Keratinocyte (primary cell): ENCODE data around the gene FCGR2B. TPM values are rescaled to one million over a fixed set of nuclear protein-coding genes. Genes with fewer than 3 reads are reported as not detected.
"Not testable (repeated sequence)": the region's sequence is repeated elsewhere in the genome, so short reads cannot be mapped to it uniquely, and the experiment has no call there.

Experiments
- DNase-seq: peaks from one replicate; pipeline ENCODE4 v3.0.0-alpha.2; 2011; ENCODE audit warnings: low read depth, missing footprints, low spot score
- FAIRE-seq: peaks from 2 replicates; lab custom pipeline; 2011; peaks lifted over from hg19 to GRCh38; lab: Jason Lieb, UNC
- H2AFZ ChIP-seq: 2 replicates; pipeline ENCODE4 v1.6.0; 2012; ENCODE audit warnings: low read length, control low read depth, inconsistent platforms; ENCODE audit not compliant: control insufficient read depth
- H3K27ac ChIP-seq: 2 replicates; pipeline ENCODE4 v1.5.1; 2011; ENCODE audit warnings: low read length; ENCODE audit not compliant: control insufficient read depth, insufficient read depth
- H3K27me3 ChIP-seq: 3 replicates; pipeline ENCODE4 v1.6.0; 2011; ENCODE audit warnings: low read length; ENCODE audit not compliant: control insufficient read depth, insufficient read depth; ENCODE audit errors: extremely low read depth
- H3K36me3 ChIP-seq, 2 experiments: 2 replicates in 1 of 2; 3 replicates in 1 of 2; pipeline ENCODE4 v1.5.1; 2011; ENCODE audit warnings: low read length in 2 of 2, mild to moderate bottlenecking in 1 of 2; ENCODE audit not compliant: control insufficient read depth in 2 of 2, insufficient read depth in 2 of 2; ENCODE audit errors: extremely low read depth in 1 of 2
- H3K4me1 ChIP-seq: 3 replicates; pipeline ENCODE4 v1.5.1; 2011; ENCODE audit warnings: low read length; ENCODE audit not compliant: control insufficient read depth, insufficient read depth; ENCODE audit errors: extremely low read depth
- H3K4me2 ChIP-seq: 3 replicates; pipeline ENCODE4 v1.6.0; 2011; ENCODE audit warnings: low read depth, low read length; ENCODE audit not compliant: control insufficient read depth, insufficient read depth; ENCODE audit errors: extremely low read depth
- H3K4me3 ChIP-seq, 3 experiments: fragments of 200-600 bp in 1 of 3; sonication (generic) in 1 of 3; 2 replicates in 2 of 3; 3 replicates in 1 of 3; pipeline ENCODE4 v1.5.1; 2011 to 2016; ENCODE audit warnings: low read length in 3 of 3, mild to moderate bottlenecking in 3 of 3, control low read depth in 2 of 3, inconsistent platforms in 1 of 3, low read depth in 1 of 3, mixed read lengths in 1 of 3, mixed run types in 1 of 3, moderate library complexity in 1 of 3; ENCODE audit not compliant: control insufficient read depth in 2 of 3, insufficient read depth in 2 of 3; ENCODE audit errors: extremely low read depth in 1 of 3
- H3K79me2 ChIP-seq: 2 replicates; pipeline ENCODE4 v1.6.0; 2012; ENCODE audit warnings: low read length; ENCODE audit not compliant: control insufficient read depth, insufficient read depth
- H3K9ac ChIP-seq: 3 replicates; pipeline ENCODE4 v1.6.0; 2011; ENCODE audit warnings: low read length; ENCODE audit not compliant: control insufficient read depth, insufficient read depth; ENCODE audit errors: extremely low read depth
- H3K9me1 ChIP-seq: 3 replicates; pipeline ENCODE4 v1.6.0; 2011; ENCODE audit warnings: low read length; ENCODE audit not compliant: control insufficient read depth, insufficient read depth; ENCODE audit errors: extremely low read depth
- H3K9me3 ChIP-seq: 2 replicates; pipeline ENCODE4 v1.5.1; 2012; ENCODE audit warnings: low read depth, low read length; ENCODE audit not compliant: control insufficient read depth
- H4K20me1 ChIP-seq: 3 replicates; pipeline ENCODE4 v1.6.0; 2011; ENCODE audit warnings: low read length; ENCODE audit not compliant: control insufficient read depth, insufficient read depth; ENCODE audit errors: extremely low read depth
- dilution Hi-C: fragments of 300-500 bp; cut with MboI; formaldehyde crosslinking; loops from one replicate; pipeline ENCODE4 v1.7.0; 2020; ENCODE audit warnings: low sequenced_read_pairs; ENCODE audit not compliant: extremely low pct_ligation_motif_present
- polyA minus RNA-seq, 3 experiments: library from RNA; depleted of rRNA, polyadenylated mRNA; stranded (reverse); fragments of >200 nt; gene quantifications; 1 replicate in 1 of 3; 2 replicates in 1 of 3; 3 replicates in 1 of 3; pipeline ENCODE4 v1.2.3, GENCODE V29; 2011
- polyA plus RNA-seq, 5 experiments: library from polyadenylated mRNA; depleted of rRNA in 3 of 5; stranded (reverse) in 3 of 5; stranded (forward) in 1 of 5; unstranded in 1 of 5; fragments of >200 nt; gene quantifications; 1 replicate in 1 of 5; 2 replicates in 3 of 5; 3 replicates in 1 of 5; pipeline versions ENCODE4 v1.2.1 to v1.2.3, GENCODE V29; 2011 to 2012; ENCODE audit warnings: missing spikeins in 2 of 5, low read depth in 1 of 5, low replicate concordance in 1 of 5

Gene FCGR2B
- polyA plus RNA-seq (0.01 TPM in 1 of 3 replicates, not detected in the others), polyA minus RNA-seq (not detected in 3 replicates)
- polyA plus RNA-seq (2011; ENCODE audit: low read depth) = not detected
- not detected in 2 replicates for polyA plus RNA-seq (2011; cell fraction: cytosol; rRNA removed)
- polyA plus RNA-seq (2011; cell fraction: nucleus; rRNA removed) = not detected in 2 replicates
- polyA plus RNA-seq (2012; ENCODE audit: low replicate concordance) = not detected in 2 replicates
- not detected for polyA minus RNA-seq (2011; cell fraction: cytosol; rRNA and poly(A)+ RNA removed)
- not detected in 2 replicates for polyA minus RNA-seq (2011; cell fraction: nucleus; rRNA and poly(A)+ RNA removed)

- H3K4me3 ChIP-seq, dilution Hi-C loops, H3K79me2 ChIP-seq, H2AFZ ChIP-seq, H3K4me2 ChIP-seq, H3K9ac ChIP-seq, H3K27me3 ChIP-seq, H3K4me1 ChIP-seq, FAIRE-seq, H3K36me3 ChIP-seq, DNase-seq, H3K9me3 ChIP-seq, H3K9me1 ChIP-seq, H3K27ac ChIP-seq, H4K20me1 ChIP-seq: not testable (repeated sequence)
Measured at GRCh38 chr1:161662684-161663339, at the start of gene FCGR2B. Gene FCGR2B, plus strand, starts transcription at chr1:161663143. Its CDS starts 99 bp downstream, at chr1:161663242.

- H3K9ac ChIP-seq, FAIRE-seq, H3K9me1 ChIP-seq, dilution Hi-C loops, H2AFZ ChIP-seq, DNase-seq, H3K79me2 ChIP-seq, H3K4me3 ChIP-seq, H3K27me3 ChIP-seq, H3K4me1 ChIP-seq, H3K36me3 ChIP-seq, H4K20me1 ChIP-seq, H3K4me2 ChIP-seq, H3K27ac ChIP-seq, H3K9me3 ChIP-seq: not testable (repeated sequence)
Measured at GRCh38 chr1:161616417-161616816, 46.5 kb upstream of the FCGR2B start.

DNA sequence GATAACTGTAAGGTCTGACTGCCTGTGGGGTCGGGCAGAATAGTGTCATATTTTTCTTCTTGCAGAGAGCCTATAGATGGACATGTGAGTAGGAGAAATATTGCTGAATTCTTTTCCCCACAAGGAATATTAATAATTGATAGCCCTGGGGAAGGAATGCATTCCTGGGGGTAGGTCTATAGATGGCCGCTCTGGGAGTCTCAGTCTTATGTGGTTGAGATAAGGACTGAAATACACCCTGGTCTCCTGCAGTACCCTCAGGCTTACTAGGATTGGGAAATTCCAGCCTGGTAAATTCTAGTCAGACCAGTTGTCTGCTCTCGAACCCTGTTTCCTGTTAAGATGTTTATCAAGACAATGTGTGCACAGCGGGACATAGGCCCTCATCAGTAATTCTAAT lies 44.4 kb upstream of the FCGR2B start:
- H3K4me2 ChIP-seq, H3K79me2 ChIP-seq, H4K20me1 ChIP-seq, H3K27me3 ChIP-seq, H3K36me3 ChIP-seq, FAIRE-seq, H3K9me3 ChIP-seq, H3K9ac ChIP-seq, H3K9me1 ChIP-seq, dilution Hi-C loops, DNase-seq, H2AFZ ChIP-seq, H3K27ac ChIP-seq, H3K4me1 ChIP-seq, H3K4me3 ChIP-seq: not testable (repeated sequence)

GRCh38 chr1:161620399-161620798 lies 42.5 kb upstream of the FCGR2B start:
- H3K79me2 ChIP-seq, dilution Hi-C loops, H2AFZ ChIP-seq, H3K9ac ChIP-seq, DNase-seq, H3K9me1 ChIP-seq, H3K27ac ChIP-seq, H4K20me1 ChIP-seq, H3K4me1 ChIP-seq, H3K4me3 ChIP-seq, H3K27me3 ChIP-seq, H3K4me2 ChIP-seq, H3K36me3 ChIP-seq, H3K9me3 ChIP-seq, FAIRE-seq: not testable (repeated sequence)
